ENCODE results near the gene ATL2.

GRCh38 chr2:38254796-38255195 lies 122.3 kb downstream of the ATL2 start:
- TF ChIP-seq FOXM1 (IDR thresholded peaks at IDR 0.05; ENCODE audit: borderline replicate concordance) (no peak), BHLHE40 (IDR thresholded peaks at IDR 0.05; ENCODE audit: borderline replicate concordance) (no peak), ELF4 (IDR thresholded peaks at IDR 0.05) (no peak), HDGF (IDR thresholded peaks at IDR 0.05; ENCODE audit: borderline replicate concordance) (no peak), FOXK2 (IDR thresholded peaks at IDR 0.05) (no peak), NFRKB (IDR thresholded peaks at IDR 0.05) (no peak), ARNT (IDR thresholded peaks at IDR 0.05) (no peak), SP1 (IDR thresholded peaks at IDR 0.05) (no peak), SUZ12 (IDR thresholded peaks at IDR 0.05) (no peak), FOXA1 (IDR thresholded peaks at IDR 0.05) (no peak)

All from HEK293T (cell line).